Hepatocyte (in vitro differentiated cells): ENCODE data around the gene IL1R2. TPM values are rescaled to one million over a fixed set of nuclear protein-coding genes. Genes with fewer than 3 reads are reported as not detected.

ENCODE experiments used
- DNase-seq: peaks from one replicate; pipeline ENCODE4 v3.0.0-alpha.2; 2016; ENCODE audit warnings: low spot score
- H2AFZ ChIP-seq: fragments of 200-600 bp; sonication (generic); 2 replicates; pipeline ENCODE4 v1.6.0; 2016; ENCODE audit warnings: antibody characterized with exemption, mild to moderate bottlenecking
- H3K27ac ChIP-seq: fragments of 200-600 bp; sonication (generic); 2 replicates; pipeline ENCODE4 v1.5.1; 2016; ENCODE audit warnings: mild to moderate bottlenecking
- H3K27me3 ChIP-seq: fragments of 200-600 bp; sonication (generic); 2 replicates; pipeline ENCODE4 v1.6.1; 2016
- H3K36me3 ChIP-seq: fragments of 200-600 bp; sonication (generic); replicated peaks from 2 replicates; pipeline ENCODE4 v1.5.1; 2016; ENCODE audit warnings: low read depth; ENCODE audit not compliant: insufficient read depth
- H3K4me1 ChIP-seq: fragments of 200-600 bp; sonication (generic); 2 replicates; pipeline ENCODE4 v1.5.1; 2016; ENCODE audit warnings: mild to moderate bottlenecking, moderate library complexity; ENCODE audit not compliant: insufficient read depth
- H3K4me2 ChIP-seq: fragments of 200-600 bp; sonication (generic); 2 replicates; pipeline ENCODE4 v1.6.0; 2016
- H3K4me3 ChIP-seq: fragments of 200-600 bp; sonication (generic); 2 replicates; pipeline ENCODE4 v1.5.1; 2016; ENCODE audit warnings: mild to moderate bottlenecking
- H3K79me2 ChIP-seq: fragments of 200-600 bp; sonication (generic); 2 replicates; pipeline ENCODE4 v1.6.0; 2017; ENCODE audit warnings: mild to moderate bottlenecking
- H3K9me2 ChIP-seq: fragments of 200-600 bp; sonication (generic); replicated peaks from 2 replicates; pipeline ENCODE4 v1.6.0; 2017; ENCODE audit warnings: mild to moderate bottlenecking; ENCODE audit not compliant: insufficient read depth
- H3K9me3 ChIP-seq: fragments of 200-600 bp; sonication (generic); 2 replicates; pipeline ENCODE4 v1.5.1; 2016; ENCODE audit warnings: low read depth, mild to moderate bottlenecking
- H4K20me1 ChIP-seq: fragments of 200-600 bp; sonication (generic); 2 replicates; pipeline ENCODE4 v1.6.0; 2016; ENCODE audit warnings: mild to moderate bottlenecking; ENCODE audit not compliant: insufficient read depth, poor library complexity, severe bottlenecking
- CTCF ChIP-seq: fragments of 200-600 bp; sonication (generic); IDR thresholded peaks from 2 replicates; pipeline ENCODE4 v1.5.1; 2016; ENCODE audit warnings: antibody characterized with exemption, mild to moderate bottlenecking; ENCODE audit not compliant: poor library complexity
- EZH2 ChIP-seq: fragments of 200-600 bp; sonication (generic); IDR thresholded peaks from 2 replicates; pipeline ENCODE4 v1.6.1; 2016; ENCODE audit warnings: antibody characterized with exemption, mild to moderate bottlenecking, borderline replicate concordance
- EZH2phosphoT487 ChIP-seq: fragments of 200-600 bp; sonication (generic); IDR thresholded peaks from one replicate; pipeline ENCODE4 v1.6.1; 2018; ENCODE audit warnings: antibody characterized with exemption, mild to moderate bottlenecking, low read depth, moderate library complexity; ENCODE audit not compliant: unreplicated experiment, severe bottlenecking
- WGBS: methylation state at CpG from one replicate; pipeline ENCODE4 v1.1.6; 2016; ENCODE audit warnings: low lambda C conversion rate; ENCODE audit errors: missing lambda C conversion rate; 5-methylcytosine and 5-hydroxymethylcytosine counted together
- polyA plus RNA-seq: library from polyadenylated mRNA; unstranded; fragments of >200 nt; fragmentation: Nextera tagmentation; extraction: Ambion mirVana; gene quantifications from 2 replicates; pipeline ENCODE4 v1.2.1, GENCODE V29; 2016
- total RNA-seq: library from RNA; depleted of rRNA; stranded (reverse); fragments of >200 nt; gene quantifications from 2 replicates; pipeline ENCODE4 v1.2.3, GENCODE V29; 2014

IL1R2 gene
- total and polyA plus RNA-seq, 2 experiments from 2014 or later, result 1.3 to 5.8 TPM

GRCh38 chr2:102046135-102046986 is 54.6 kb downstream of the IL1R2 start:
- Histone ChIP-seq H2AFZ (no peak overlapping the region), H3K36me3 (no peaks in the 10 kb centered on the region), H3K4me2 (no peak overlapping the region), H3K27ac (peak overlapping the region; percentile 61), H3K9me3 (no peaks in the 10 kb centered on the region), H3K79me2 (no peaks in the 10 kb centered on the region), H4K20me1 (no peaks in the 10 kb centered on the region), H3K27me3 (no peaks in the 10 kb centered on the region), H3K9me2 (no peaks in the 10 kb centered on the region), H3K4me1 (peaks cover 29% of the 10 kb centered on the region), H3K4me3 (no peak overlapping the region)
- DNase-seq, result no peak
- whole genome bisulfite sequencing, result 49% methylated on average over 9 of the region's 9 CpGs
- TF ChIP-seq EZH2 (no peak), EZH2phosphoT487 (no peak), CTCF (no peak)

- Histone ChIP-seq H3K36me3 (no peaks in the 10 kb centered on the region), H2AFZ (no peak overlapping the region), H3K9me2 (no peaks in the 10 kb centered on the region), H3K27ac (no peak overlapping the region), H3K27me3 (no peaks in the 10 kb centered on the region), H3K4me3 (no peak overlapping the region), H3K4me2 (no peak overlapping the region), H3K79me2 (no peaks in the 10 kb centered on the region), H3K9me3 (no peaks in the 10 kb centered on the region), H4K20me1 (no peaks in the 10 kb centered on the region), H3K4me1 (peaks cover 31% of the 10 kb centered on the region)
- DNase-seq, result no peak
- WGBS, result 89% methylated on average over 8 of the region's 8 CpGs
- TF ChIP-seq EZH2 (no peak), EZH2phosphoT487 (no peak), CTCF (no peak)
Observed at GRCh38 chr2:102048465-102048864, 56.7 kb downstream of the IL1R2 start.

GRCh38 chr2:102049756-102050443 is 58.1 kb downstream of the IL1R2 start:
- no peak for DNase-seq
- Histone ChIP-seq H2AFZ (no peak overlapping the region), H3K4me2 (no peak overlapping the region), H3K27me3 (no peaks in the 10 kb centered on the region), H3K4me3 (no peak overlapping the region), H4K20me1 (no peaks in the 10 kb centered on the region), H3K9me3 (no peaks in the 10 kb centered on the region), H3K4me1 (peaks cover 31% of the 10 kb centered on the region), H3K79me2 (no peaks in the 10 kb centered on the region), H3K27ac (peak overlapping the region; percentile 74), H3K9me2 (no peaks in the 10 kb centered on the region), H3K36me3 (no peaks in the 10 kb centered on the region)
- TF ChIP-seq EZH2 (no peak), EZH2phosphoT487 (no peak), CTCF (no peak)
- 72% methylated on average over 10 of the region's 10 CpGs for WGBS
